Thyroid gland (tissue), 4 donors: Measurements from ENCODE around the gene CCSER1. TPM values are rescaled to one million over a fixed set of nuclear protein-coding genes. Genes with fewer than 3 reads are reported as not detected.

Experiments
- DNase-seq, 2 donors: peaks; one replicate each; pipeline ENCODE4 v3.0.0-alpha.2; 2019
- H3K27ac ChIP-seq, 3 donors: fragments of 200-600 bp; sonication (generic); 1 replicate in 2 of 3; 2 replicates in 1 of 3; pipeline ENCODE4 v1.5.1; 2016 to 2019; ENCODE audit warnings: mild to moderate bottlenecking in 1 of 3, moderate library complexity in 1 of 3
- H3K27me3 ChIP-seq: fragments of 200-600 bp; sonication (generic); one replicate; pipeline ENCODE4 v1.5.1; 2019
- H3K36me3 ChIP-seq, 2 donors: fragments of 200-600 bp; sonication (generic); one replicate each; pipeline ENCODE4 v1.5.1; 2016 to 2019
- H3K4me1 ChIP-seq, 2 donors: fragments of 200-600 bp; sonication (generic); one replicate each; pipeline ENCODE4 v1.5.1; 2017 to 2019
- H3K4me3 ChIP-seq, 3 donors: fragments of 200-600 bp; sonication (generic); replicated peaks in 1 of 3; 1 replicate in 2 of 3; 2 replicates in 1 of 3; pipeline ENCODE4 v1.5.1; 2016; ENCODE audit warnings: mild to moderate bottlenecking in 1 of 3
- H3K9me3 ChIP-seq: fragments of 200-600 bp; sonication (generic); one replicate; pipeline ENCODE4 v1.5.1; 2017
- CTCF ChIP-seq, 6 experiments: fragments of 200-600 bp in 3 of 6; fragments of 450-650 bp in 3 of 6; sonication (generic) in 3 of 6; IDR thresholded peaks; one replicate each; pipeline ENCODE4 v1.5.1; 2016 to 2019; ENCODE audit warnings: antibody characterized with exemption in 6 of 6, mild to moderate bottlenecking in 2 of 6, inconsistent platforms in 1 of 6, moderate library complexity in 1 of 6
- POLR2A ChIP-seq, 2 donors: fragments of 450-650 bp; IDR thresholded peaks; one replicate each; pipeline ENCODE4 v1.6.1; 2017; ENCODE audit warnings: antibody characterized with exemption in 2 of 2, mild to moderate bottlenecking in 2 of 2, moderate library complexity in 1 of 2
- WGBS, 2 donors: methylation state at CpG; one replicate each; pipeline ENCODE4 v1.1.5; 2017; 5-methylcytosine and 5-hydroxymethylcytosine counted together
- intact Hi-C: fragments of 100-400 bp; cut with DNase I; formaldehyde crosslinking; loops from one replicate; pipeline ENCODE4 v1.15.1; 2023
- total RNA-seq, 4 donors: library from RNA; depleted of rRNA; stranded (reverse); fragments of >200 nt; gene quantifications; one replicate each; pipeline ENCODE4 v1.2.3, GENCODE V29; 2016

Gene CCSER1
- total RNA-seq, 4 donors from 2014 or later: 37.7 to 52.3 (median 43.3) TPM

GRCh38 chr4:91037951-91038350 is 910.8 kb downstream of the CCSER1 start:
- no peak for TF ChIP-seq CTCF (IDR thresholded peaks at IDR 0.05)
- no peak for TF ChIP-seq POLR2A (IDR thresholded peaks at IDR 0.05)
- WGBS, 2 donors: 96% methylated on average over 1 of the region's 1 CpG
- H3K36me3 ChIP-seq: no peaks in the 10 kb centered on the region
- H3K9me3 ChIP-seq: no peaks in the 10 kb centered on the region
- H3K4me3 ChIP-seq: no peak overlapping the region
- intact Hi-C loops: no loop called here
- peaks cover 0 to 5% of the 10 kb centered on the region in 2 donors for H3K4me1 ChIP-seq
- no peaks in the 10 kb centered on the region for H3K27me3 ChIP-seq
- no peak overlapping the region for H3K27ac ChIP-seq
- no peak for DNase-seq

- intact Hi-C loops: no loop called here
- no peaks in the 10 kb centered on the region for H3K4me1 ChIP-seq
- no peaks in the 10 kb centered on the region for H3K36me3 ChIP-seq
- no peak overlapping the region for H3K27ac ChIP-seq
- TF ChIP-seq CTCF (IDR thresholded peaks at IDR 0.05) (no peak), POLR2A (IDR thresholded peaks at IDR 0.05) (no peak)
- no peaks in the 10 kb centered on the region for H3K9me3 ChIP-seq
- no peaks in the 10 kb centered on the region for H3K27me3 ChIP-seq
- H3K4me3 ChIP-seq: no peak overlapping the region
- DNase-seq: no peak
Measured at GRCh38 chr4:91057871-91058270, 930.7 kb downstream of the CCSER1 start.

DNA sequence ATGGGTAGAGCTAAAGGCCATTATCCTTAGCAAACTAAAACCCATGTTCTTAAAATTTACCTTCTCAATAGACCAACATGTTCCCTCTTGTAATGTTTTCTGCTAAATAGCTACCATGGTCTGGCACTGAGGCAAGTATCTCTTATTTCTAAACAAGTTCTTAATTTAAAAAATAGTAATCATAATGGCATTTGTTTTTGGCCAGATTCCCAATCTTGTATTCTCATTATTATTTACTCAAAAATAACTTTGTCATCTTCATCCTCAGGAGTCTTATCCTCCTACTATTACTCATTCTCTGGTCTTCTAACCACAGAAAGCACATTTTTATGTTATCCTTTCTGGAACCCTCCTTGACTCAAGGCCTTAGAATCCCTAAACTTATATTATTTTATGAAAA is 931.2 kb downstream of the CCSER1 start:
- Histone ChIP-seq H3K9me3 (no peaks in the 10 kb centered on the region), H3K4me1 (no peaks in the 10 kb centered on the region), H3K27me3 (no peaks in the 10 kb centered on the region), H3K4me3 (no peak overlapping the region), H3K27ac (no peak overlapping the region), H3K36me3 (no peaks in the 10 kb centered on the region)
- DNase-seq: no peak
- TF ChIP-seq CTCF (IDR thresholded peaks at IDR 0.05) (no peak), POLR2A (IDR thresholded peaks at IDR 0.05) (no peak)
- intact Hi-C loops: no loop called here

DNA sequence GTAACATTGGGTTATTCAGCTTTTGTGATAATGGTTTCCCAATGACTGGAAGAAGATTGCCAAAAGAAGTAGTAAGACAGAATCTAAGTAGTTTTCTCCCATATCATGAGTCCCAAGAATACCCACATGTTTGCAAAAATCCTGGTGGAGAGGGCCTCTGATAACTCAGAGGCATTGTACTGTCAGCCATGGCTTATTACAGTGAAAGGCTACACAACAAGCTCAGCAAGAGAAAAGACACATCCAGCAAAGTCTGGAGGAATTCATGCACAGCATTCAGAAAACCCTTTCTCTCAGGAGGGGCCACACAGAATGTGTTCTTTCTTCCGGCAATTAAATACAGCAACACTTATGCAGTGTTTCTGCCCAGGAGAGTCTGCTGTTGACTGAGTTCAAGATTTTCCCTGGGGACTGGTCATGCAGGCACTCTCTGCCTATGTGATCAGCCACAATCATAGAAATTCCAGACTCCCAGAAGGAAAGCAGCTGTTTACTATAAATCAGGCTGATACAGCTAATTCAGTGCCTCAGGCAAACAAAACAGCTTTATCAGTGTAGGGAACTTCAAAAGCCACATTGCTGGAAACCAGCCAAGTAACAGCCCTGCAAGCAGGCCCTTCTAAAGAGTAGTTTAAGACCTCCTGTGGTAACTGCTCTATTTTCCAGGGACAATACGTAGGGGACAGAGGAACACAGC is 937.1 kb downstream of the CCSER1 start:
- Histone ChIP-seq H3K27me3 (no peaks in the 10 kb centered on the region), H3K27ac (peak overlapping the region in 1 of 3 donors; percentile 21), H3K9me3 (no peaks in the 10 kb centered on the region), H3K36me3 (no peaks in the 10 kb centered on the region), H3K4me1 (no peaks in the 10 kb centered on the region), H3K4me3 (no peak overlapping the region)
- intact Hi-C loops: no loop called here
- 24 to 36% methylated on average over 2 of the region's 2 CpGs for WGBS, 2 donors
- TF ChIP-seq CTCF (IDR thresholded peaks at IDR 0.05): no peak
- no peak for TF ChIP-seq POLR2A (IDR thresholded peaks at IDR 0.05)
- peak; percentile 24 to 26 for DNase-seq

DNA sequence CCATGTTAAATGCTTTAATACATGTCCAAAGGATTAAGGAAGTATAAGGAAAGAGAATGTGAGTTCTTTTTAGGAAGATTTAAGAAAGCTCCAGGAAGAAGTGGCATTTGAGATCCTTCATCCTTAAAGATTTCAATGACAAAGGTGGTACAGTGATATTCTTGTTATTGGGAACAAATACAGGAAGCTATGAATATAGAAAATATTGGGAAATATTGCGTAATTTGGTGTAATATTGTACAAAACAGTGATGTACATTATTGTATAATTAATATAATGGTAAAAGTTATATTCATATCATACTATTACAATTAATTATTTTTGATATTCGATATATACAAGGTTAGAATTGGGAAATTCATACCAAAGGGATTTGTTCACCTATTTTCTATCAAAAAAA is 937.9 kb downstream of the CCSER1 start:
- WGBS, 2 donors: 92 to 95% methylated on average over 2 of the region's 2 CpGs
- H3K27ac ChIP-seq: no peak overlapping the region
- TF ChIP-seq CTCF (IDR thresholded peaks at IDR 0.05) (no peak), POLR2A (IDR thresholded peaks at IDR 0.05) (no peak)
- no peaks in the 10 kb centered on the region for H3K9me3 ChIP-seq
- no peak overlapping the region for H3K4me3 ChIP-seq
- H3K4me1 ChIP-seq: no peaks in the 10 kb centered on the region
- DNase-seq: no peak
- no peaks in the 10 kb centered on the region for H3K27me3 ChIP-seq
- intact Hi-C loops: no loop called here
- no peaks in the 10 kb centered on the region for H3K36me3 ChIP-seq
